Lower leg skin (tissue), 3 donors: Measurements from ENCODE around the gene COL4A1.

Experiments used
- POLR2A ChIP-seq, 2 donors: fragments of 450-650 bp; IDR thresholded peaks; one replicate each; pipeline ENCODE4 v1.6.1; 2016 to 2017; ENCODE audit warnings: antibody characterized with exemption in 2 of 2, mild to moderate bottlenecking in 1 of 2, moderate library complexity in 1 of 2
- TF ChIP-seq, protein P1 (sequence below), 3 donors: fragments of 450-650 bp; IDR thresholded peaks; one replicate each; pipeline ENCODE4 v1.5.1; 2016; ENCODE audit warnings: antibody characterized with exemption in 3 of 3, mild to moderate bottlenecking in 3 of 3, moderate library complexity in 2 of 3

GRCh38 chr13:110318920-110319319 lies 12.0 kb upstream of the COL4A1 start:
- TF ChIP-seq, protein P1, sequence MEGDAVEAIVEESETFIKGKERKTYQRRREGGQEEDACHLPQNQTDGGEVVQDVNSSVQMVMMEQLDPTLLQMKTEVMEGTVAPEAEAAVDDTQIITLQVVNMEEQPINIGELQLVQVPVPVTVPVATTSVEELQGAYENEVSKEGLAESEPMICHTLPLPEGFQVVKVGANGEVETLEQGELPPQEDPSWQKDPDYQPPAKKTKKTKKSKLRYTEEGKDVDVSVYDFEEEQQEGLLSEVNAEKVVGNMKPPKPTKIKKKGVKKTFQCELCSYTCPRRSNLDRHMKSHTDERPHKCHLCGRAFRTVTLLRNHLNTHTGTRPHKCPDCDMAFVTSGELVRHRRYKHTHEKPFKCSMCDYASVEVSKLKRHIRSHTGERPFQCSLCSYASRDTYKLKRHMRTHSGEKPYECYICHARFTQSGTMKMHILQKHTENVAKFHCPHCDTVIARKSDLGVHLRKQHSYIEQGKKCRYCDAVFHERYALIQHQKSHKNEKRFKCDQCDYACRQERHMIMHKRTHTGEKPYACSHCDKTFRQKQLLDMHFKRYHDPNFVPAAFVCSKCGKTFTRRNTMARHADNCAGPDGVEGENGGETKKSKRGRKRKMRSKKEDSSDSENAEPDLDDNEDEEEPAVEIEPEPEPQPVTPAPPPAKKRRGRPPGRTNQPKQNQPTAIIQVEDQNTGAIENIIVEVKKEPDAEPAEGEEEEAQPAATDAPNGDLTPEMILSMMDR (IDR thresholded peaks at IDR 0.05), result no peak
- TF ChIP-seq POLR2A (IDR thresholded peaks at IDR 0.05), result no peak
